Neural cell (in vitro differentiated cells): ENCODE data around the gene KLK6. TPM values are rescaled to one million over a fixed set of nuclear protein-coding genes. Genes with fewer than 3 reads are reported as not detected.
A peak's percentile ranks its signal among the peaks of the same experiment; 100 is the strongest.

Source experiments
- H2AFZ ChIP-seq: fragments of 200-600, 300-800 bp; sonication (generic), shearing (Covaris generic); 2 replicates; pipeline ENCODE4 v1.6.0; 2014; ENCODE audit warnings: low read depth, mild to moderate bottlenecking, antibody characterized with exemption, low read length, moderate library complexity
- H3F3A ChIP-seq: fragments of 200-600 bp; shearing (Covaris generic); 2 replicates; pipeline ENCODE4 v1.6.1; 2016; ENCODE audit warnings: mild to moderate bottlenecking, moderate library complexity, mixed read lengths, antibody characterized with exemption, low read length; ENCODE audit not compliant: insufficient read depth, poor library complexity, severe bottlenecking
- H3K27ac ChIP-seq: fragments of 200-600, 300-800 bp; sonication (generic), shearing (Covaris generic); 2 replicates; pipeline ENCODE4 v1.5.1; 2014; ENCODE audit warnings: mild to moderate bottlenecking, low read length, moderate library complexity
- H3K27me3 ChIP-seq: fragments of 300-800, 200-600 bp; sonication (generic), shearing (Covaris generic); 2 replicates; pipeline ENCODE4 v1.6.0; 2014; ENCODE audit warnings: mild to moderate bottlenecking, low read depth, low read length, moderate library complexity; ENCODE audit not compliant: insufficient read depth
- H3K36me3 ChIP-seq: fragments of 300-800, 200-600 bp; sonication (generic), shearing (Covaris generic); 2 replicates; pipeline ENCODE4 v1.5.1; 2014; ENCODE audit warnings: mild to moderate bottlenecking, antibody characterized with exemption, low read length, moderate library complexity; ENCODE audit not compliant: insufficient read depth
- H3K4me2 ChIP-seq: fragments of 300-800, 200-600 bp; sonication (generic), shearing (Covaris generic); 2 replicates; pipeline ENCODE4 v1.6.0; 2014; ENCODE audit warnings: mild to moderate bottlenecking, low read length
- H3K4me3 ChIP-seq: fragments of 300-800, 200-600 bp; sonication (generic), shearing (Covaris generic); 2 replicates; pipeline ENCODE4 v1.5.1; 2014; ENCODE audit warnings: mild to moderate bottlenecking, low read length, moderate library complexity
- H3K79me2 ChIP-seq: fragments of 200-600 bp; shearing (Covaris generic); replicated peaks from 2 replicates; pipeline ENCODE4 v1.6.0; 2014; ENCODE audit warnings: mild to moderate bottlenecking, low read length, moderate library complexity; ENCODE audit not compliant: insufficient read depth
- H3K9ac ChIP-seq: fragments of 300-800, 200-600 bp; sonication (generic), shearing (Covaris generic); 2 replicates; pipeline ENCODE4 v1.6.1; 2016; ENCODE audit warnings: mild to moderate bottlenecking, low read length, mixed read lengths
- H3K9me2 ChIP-seq: fragments of 200-600 bp; shearing (Covaris generic); 2 replicates; pipeline ENCODE4 v1.6.1; 2016; ENCODE audit warnings: mild to moderate bottlenecking, low read length, mixed read lengths; ENCODE audit not compliant: insufficient read depth
- H3K9me3 ChIP-seq: fragments of 200-600, 300-800 bp; sonication (generic), shearing (Covaris generic); 2 replicates; pipeline ENCODE4 v1.6.1; 2016; ENCODE audit warnings: mild to moderate bottlenecking, mixed run types, low read length, moderate library complexity, mixed read lengths
- H4K20me1 ChIP-seq: fragments of 200-600 bp; shearing (Covaris generic); 2 replicates; pipeline ENCODE4 v1.6.1; 2016; ENCODE audit warnings: mild to moderate bottlenecking, mixed run types; ENCODE audit not compliant: insufficient read depth
- CTCF ChIP-seq: fragments of 450-650 bp; IDR thresholded peaks from 2 replicates; pipeline ENCODE4 v1.5.1; 2014; ENCODE audit warnings: antibody characterized with exemption, mild to moderate bottlenecking, moderate library complexity; ENCODE audit not compliant: poor library complexity, severe bottlenecking
- EP300 ChIP-seq: fragments of 450-650 bp; conservative IDR thresholded peaks from 2 replicates; pipeline ENCODE4 v1.6.1; 2014; ENCODE audit warnings: antibody characterized with exemption, mild to moderate bottlenecking, moderate library complexity; ENCODE audit not compliant: poor library complexity, severe bottlenecking
- EZH2 ChIP-seq: fragments of 200-600, 300-800 bp; shearing (Covaris generic), sonication (generic); IDR thresholded peaks from 2 replicates; pipeline ENCODE4 v1.6.1; 2014; ENCODE audit warnings: antibody characterized with exemption, low read length, borderline replicate concordance, mild to moderate bottlenecking; ENCODE audit not compliant: insufficient read depth, poor library complexity, severe bottlenecking
- MXI1 ChIP-seq: fragments of 450-650 bp; conservative IDR thresholded peaks from 2 replicates; pipeline ENCODE4 v1.6.1; 2014; ENCODE audit warnings: antibody characterized with exemption, mild to moderate bottlenecking; ENCODE audit not compliant: poor library complexity, severe bottlenecking
- POLR2AphosphoS5 ChIP-seq: IDR thresholded peaks from 2 replicates; pipeline ENCODE4 v1.6.1; 2012
- RAD21 ChIP-seq: fragments of 450-650 bp; conservative IDR thresholded peaks from 2 replicates; pipeline ENCODE4 v1.6.1; 2014; ENCODE audit warnings: antibody characterized with exemption, mild to moderate bottlenecking, moderate library complexity
- SMC3 ChIP-seq: fragments of 450-650 bp; conservative IDR thresholded peaks from 2 replicates; pipeline ENCODE4 v1.6.1; 2014; ENCODE audit warnings: antibody characterized with exemption, mild to moderate bottlenecking, moderate library complexity; ENCODE audit not compliant: poor library complexity
- TAF1 ChIP-seq: IDR thresholded peaks from 2 replicates; pipeline ENCODE4 v1.6.1; 2012; ENCODE audit warnings: low read depth
- polyA plus RNA-seq: library from polyadenylated mRNA; depleted of rRNA; stranded (reverse); fragments of >200 nt; gene quantifications from 2 replicates; pipeline ENCODE4 v1.2.3, GENCODE V29; 2014
- TF ChIP-seq, protein P1 (sequence below): IDR thresholded peaks from 2 replicates; pipeline ENCODE4 v1.6.1; 2012; ENCODE audit warnings: borderline replicate concordance

Gene KLK6
- polyA plus RNA-seq, 1 donor from 2014 or later: not detected

DNA sequence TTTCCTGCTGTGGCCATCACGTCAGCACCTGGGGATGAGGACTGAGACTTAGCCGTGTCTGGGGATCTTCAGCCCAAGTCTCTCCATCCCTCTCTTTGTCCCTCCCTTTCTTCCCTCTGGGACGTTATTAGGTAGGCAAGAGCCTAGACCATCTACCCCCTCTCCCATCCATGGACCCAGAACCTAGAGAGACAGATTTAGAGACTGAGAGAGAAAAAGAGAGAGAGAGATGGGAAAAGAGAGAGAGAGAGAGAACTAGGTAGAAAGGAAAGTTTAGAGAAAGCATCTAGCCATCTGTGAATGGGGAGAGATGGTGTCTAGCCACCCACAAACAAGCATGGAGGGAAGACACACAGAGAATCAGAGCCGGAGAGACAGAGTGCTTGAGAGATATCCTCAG, 58.7 kb downstream of the KLK6 start:
- Histone ChIP-seq H3K27ac (no peak overlapping the region), H3K79me2 (no peaks in the 10 kb centered on the region), H3K4me3 (no peak overlapping the region), H3K27me3 (peaks cover 51% of the 10 kb centered on the region), H4K20me1 (no peaks in the 10 kb centered on the region), H3K9ac (no peak overlapping the region), H3K9me3 (no peaks in the 10 kb centered on the region), H3K4me2 (no peak overlapping the region), H3K36me3 (no peaks in the 10 kb centered on the region), H3F3A (no peaks in the 10 kb centered on the region), H3K9me2 (no peaks in the 10 kb centered on the region), H2AFZ (no peak overlapping the region)
- TF ChIP-seq MXI1 (no peak), SMC3 (no peak), TAF1 (no peak), CTCF (no peak), RAD21 (no peak), EP300 (no peak), POLR2AphosphoS5 (no peak), EZH2 (no peak)
- TF ChIP-seq, protein P1, sequence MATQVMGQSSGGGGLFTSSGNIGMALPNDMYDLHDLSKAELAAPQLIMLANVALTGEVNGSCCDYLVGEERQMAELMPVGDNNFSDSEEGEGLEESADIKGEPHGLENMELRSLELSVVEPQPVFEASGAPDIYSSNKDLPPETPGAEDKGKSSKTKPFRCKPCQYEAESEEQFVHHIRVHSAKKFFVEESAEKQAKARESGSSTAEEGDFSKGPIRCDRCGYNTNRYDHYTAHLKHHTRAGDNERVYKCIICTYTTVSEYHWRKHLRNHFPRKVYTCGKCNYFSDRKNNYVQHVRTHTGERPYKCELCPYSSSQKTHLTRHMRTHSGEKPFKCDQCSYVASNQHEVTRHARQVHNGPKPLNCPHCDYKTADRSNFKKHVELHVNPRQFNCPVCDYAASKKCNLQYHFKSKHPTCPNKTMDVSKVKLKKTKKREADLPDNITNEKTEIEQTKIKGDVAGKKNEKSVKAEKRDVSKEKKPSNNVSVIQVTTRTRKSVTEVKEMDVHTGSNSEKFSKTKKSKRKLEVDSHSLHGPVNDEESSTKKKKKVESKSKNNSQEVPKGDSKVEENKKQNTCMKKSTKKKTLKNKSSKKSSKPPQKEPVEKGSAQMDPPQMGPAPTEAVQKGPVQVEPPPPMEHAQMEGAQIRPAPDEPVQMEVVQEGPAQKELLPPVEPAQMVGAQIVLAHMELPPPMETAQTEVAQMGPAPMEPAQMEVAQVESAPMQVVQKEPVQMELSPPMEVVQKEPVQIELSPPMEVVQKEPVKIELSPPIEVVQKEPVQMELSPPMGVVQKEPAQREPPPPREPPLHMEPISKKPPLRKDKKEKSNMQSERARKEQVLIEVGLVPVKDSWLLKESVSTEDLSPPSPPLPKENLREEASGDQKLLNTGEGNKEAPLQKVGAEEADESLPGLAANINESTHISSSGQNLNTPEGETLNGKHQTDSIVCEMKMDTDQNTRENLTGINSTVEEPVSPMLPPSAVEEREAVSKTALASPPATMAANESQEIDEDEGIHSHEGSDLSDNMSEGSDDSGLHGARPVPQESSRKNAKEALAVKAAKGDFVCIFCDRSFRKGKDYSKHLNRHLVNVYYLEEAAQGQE: no peak

DNA sequence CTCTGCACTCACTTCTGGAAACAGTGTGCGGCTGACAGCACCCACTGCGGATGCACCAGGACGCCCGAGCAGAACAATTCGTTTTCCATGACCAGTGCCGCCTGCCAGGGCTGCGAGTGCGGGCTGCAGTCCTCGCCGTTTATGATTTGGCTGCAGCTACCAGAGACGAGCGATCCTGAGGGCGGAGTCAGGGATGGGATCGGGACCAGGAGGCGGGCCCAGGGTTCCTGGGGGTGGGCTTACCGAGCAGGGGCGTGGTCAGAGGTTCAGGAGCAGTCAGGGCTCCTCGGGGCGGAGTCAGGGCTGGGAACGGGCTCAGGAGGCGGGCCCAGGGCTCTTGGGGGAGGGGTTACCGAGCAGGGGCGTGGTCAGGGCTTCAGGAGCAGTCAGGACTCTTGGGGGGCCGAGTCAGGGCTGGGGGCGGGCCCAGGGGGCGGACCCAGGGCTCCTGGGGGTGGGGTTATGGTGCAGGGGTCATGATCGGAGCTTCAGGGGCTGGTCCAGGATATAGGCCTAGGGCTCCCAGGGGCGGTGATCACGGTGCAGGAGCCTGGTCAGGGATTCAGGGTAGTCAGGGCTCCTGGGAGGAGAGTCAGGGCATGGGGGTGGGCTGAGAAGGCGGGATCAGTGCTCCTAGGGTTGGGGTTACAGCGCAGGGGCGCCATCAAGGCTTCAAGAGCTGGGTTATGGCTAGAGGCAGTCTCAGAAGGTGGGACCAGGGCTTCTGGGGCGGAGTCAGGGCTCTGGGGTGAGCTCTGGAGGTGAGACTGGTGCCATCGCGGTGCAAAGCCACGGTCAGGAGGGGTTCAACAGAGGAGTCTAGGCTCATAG, 59.9 kb downstream of the KLK6 start:
- Histone ChIP-seq H3K9me2 (no peaks in the 10 kb centered on the region), H3K9ac (peak overlapping the region; percentile 9), H3K79me2 (no peaks in the 10 kb centered on the region), H2AFZ (no peak overlapping the region), H3K9me3 (no peaks in the 10 kb centered on the region), H3K27ac (no peak overlapping the region), H3F3A (no peaks in the 10 kb centered on the region), H3K36me3 (no peaks in the 10 kb centered on the region), H3K4me3 (peak overlapping the region; percentile 63), H3K4me2 (no peak overlapping the region), H4K20me1 (no peaks in the 10 kb centered on the region), H3K27me3 (peaks cover 46% of the 10 kb centered on the region)
- TF ChIP-seq EP300 (no peak), POLR2AphosphoS5 (no peak), EZH2 (no peak), MXI1 (no peak), CTCF (no peak), RAD21 (no peak), TAF1 (no peak), SMC3 (no peak)
- TF ChIP-seq, protein P1: no peak
